Esophagus muscularis mucosa (tissue), 4 donors: ENCODE data around the gene GPS1.

Experiments used
- CTCF ChIP-seq, 3 experiments: fragments of 200-600 bp in 2 of 3; fragments of 450-650 bp in 1 of 3; sonication (generic) in 2 of 3; IDR thresholded peaks; one replicate each; pipeline ENCODE4 v1.5.1; 2017 to 2019; ENCODE audit warnings: antibody characterized with exemption in 3 of 3, mild to moderate bottlenecking in 2 of 3, moderate library complexity in 1 of 3
- EP300 ChIP-seq: sonication (generic); formaldehyde crosslinking; IDR thresholded peaks from one replicate; pipeline ENCODE4 v1.6.1; 2017; ENCODE audit warnings: antibody characterized with exemption
- POLR2A ChIP-seq: fragments of 450-650 bp; IDR thresholded peaks from one replicate; pipeline ENCODE4 v1.6.1; 2017; ENCODE audit warnings: antibody characterized with exemption, moderate library complexity, mild to moderate bottlenecking, low read depth

- TF ChIP-seq POLR2A = no peak
- no peak for TF ChIP-seq CTCF (IDR thresholded peaks at IDR 0.05)
- TF ChIP-seq EP300 = no peak
These were observed 6.6 kb downstream of the GPS1 start for GRCh38 chr17:82058230-82058854.
